GM21723 (cell line): ENCODE measurements around the gene NT5E.

ENCODE experiments used
- ATAC-seq: cut with Tn5 transposase; IDR thresholded peaks from one replicate; pipeline ENCODE4 v1.9.1; 2021; ENCODE audit warnings: mild to moderate bottlenecking, moderate library complexity; ENCODE audit not compliant: unreplicated experiment

Gene NT5E

GRCh38 chr6:85421181-85421580, 28.7 kb upstream of the NT5E start:
- ATAC-seq: no peak

DNA sequence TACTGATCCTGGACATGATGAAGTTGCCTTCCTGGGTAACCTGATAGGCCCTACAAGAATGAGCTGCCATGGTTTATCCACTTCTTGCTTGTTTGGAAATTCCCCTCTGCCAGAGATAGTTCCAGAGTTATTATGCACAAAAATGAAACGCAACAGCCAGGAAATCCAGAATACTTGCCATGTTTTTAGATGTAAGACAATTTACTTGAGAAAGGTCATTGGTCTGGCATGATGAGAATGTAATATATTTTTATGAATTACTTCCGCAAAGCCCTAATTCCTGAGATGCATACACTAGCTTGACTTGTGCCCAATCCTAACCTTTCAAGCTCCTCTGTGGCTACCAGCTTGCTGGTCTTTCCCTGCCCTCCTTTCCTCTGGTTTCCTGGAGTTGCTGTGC, 27.9 kb upstream of the NT5E start:
- ATAC-seq: no peak

- ATAC-seq: no peak
Observed at GRCh38 chr6:85422996-85423395, 26.9 kb upstream of the NT5E start.

DNA sequence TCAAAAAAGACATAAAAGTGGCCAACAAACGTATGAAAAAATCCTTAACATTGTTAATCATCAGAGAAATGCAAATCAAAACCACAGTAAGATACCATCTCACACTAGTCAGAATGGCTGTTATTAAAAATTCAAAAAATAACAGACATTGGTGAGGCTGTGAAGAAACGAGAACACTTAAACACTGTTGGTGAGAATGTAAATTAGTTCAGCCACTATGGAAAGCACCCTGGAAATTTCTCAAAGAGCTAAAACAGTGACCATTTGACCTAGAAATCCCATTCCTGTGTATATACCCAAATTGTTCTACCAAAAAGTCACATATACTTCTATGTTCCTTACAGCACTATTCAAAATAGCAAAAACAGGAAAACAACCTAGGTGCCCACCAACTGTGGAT, 24.9 kb upstream of the NT5E start:
- ATAC-seq: no peak

- ATAC-seq: no peak
Observed at GRCh38 chr6:85425997-85426396, 23.9 kb upstream of the NT5E start.

GRCh38 chr6:85428486-85428885, 21.4 kb upstream of the NT5E start:
- no peak for ATAC-seq

DNA sequence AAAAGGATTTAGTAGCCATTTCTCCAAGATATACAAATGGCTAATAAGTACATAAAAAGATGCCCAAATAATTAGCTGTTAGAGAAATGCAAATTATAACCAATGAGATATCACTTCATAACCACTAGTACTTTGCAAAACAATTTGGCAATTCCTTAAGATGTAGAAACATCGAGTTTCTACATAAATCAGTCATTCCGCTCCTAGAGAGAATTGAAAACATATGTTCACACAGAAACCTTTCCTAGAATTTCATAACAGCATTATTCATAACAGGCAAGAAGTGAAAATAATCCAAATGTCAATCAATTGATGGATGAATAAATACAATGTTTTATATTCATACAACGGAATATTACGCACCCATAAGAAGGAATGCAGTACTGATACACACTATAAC, 20.5 kb upstream of the NT5E start:
- ATAC-seq: no peak

DNA sequence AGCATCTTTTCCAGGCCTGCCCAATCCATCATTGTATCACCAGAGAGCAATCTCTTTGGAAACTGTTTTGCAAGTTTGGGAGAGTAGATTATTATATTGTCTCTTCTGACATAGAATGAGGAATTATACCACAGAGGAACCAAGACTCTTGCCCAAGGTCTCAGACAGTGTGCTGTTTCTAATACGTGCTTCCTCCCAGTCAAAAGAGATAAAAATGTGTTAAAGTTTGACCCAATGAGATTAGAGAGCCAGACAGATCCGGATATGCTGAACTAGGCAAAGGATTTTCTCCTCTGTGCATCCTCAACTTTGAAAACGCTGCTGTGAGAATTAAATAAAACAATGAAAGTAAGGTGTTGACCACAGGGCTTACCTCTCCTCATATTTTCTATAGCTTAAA, 18.6 kb upstream of the NT5E start:
- no peak for ATAC-seq

DNA sequence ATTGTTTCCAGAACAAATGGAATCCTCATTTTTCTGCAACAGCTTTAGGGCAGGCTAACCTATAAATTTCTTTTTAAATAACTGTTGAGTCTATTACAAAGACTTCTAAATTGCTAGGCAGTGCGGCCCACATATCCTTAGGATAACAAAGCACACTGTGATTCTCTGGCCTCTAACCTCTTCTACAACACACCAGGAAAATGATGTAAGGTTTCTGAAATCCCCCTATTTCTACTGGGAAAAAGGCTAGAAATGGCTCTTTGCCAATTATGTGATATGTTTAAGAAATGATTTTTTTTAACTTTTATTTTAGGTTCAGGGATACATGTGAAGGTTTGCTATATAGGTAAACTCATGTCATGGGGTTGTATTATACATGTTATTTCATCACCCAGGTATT, 17.3 kb upstream of the NT5E start:
- no peak for ATAC-seq

- no peak for ATAC-seq
Observed at GRCh38 chr6:85435851-85436250, 14.0 kb upstream of the NT5E start.

- no peak for ATAC-seq
Observed at GRCh38 chr6:85436411-85436810, 13.5 kb upstream of the NT5E start.

- no peak for ATAC-seq
Observed at GRCh38 chr6:85436939-85437495, 12.9 kb upstream of the NT5E start.

DNA sequence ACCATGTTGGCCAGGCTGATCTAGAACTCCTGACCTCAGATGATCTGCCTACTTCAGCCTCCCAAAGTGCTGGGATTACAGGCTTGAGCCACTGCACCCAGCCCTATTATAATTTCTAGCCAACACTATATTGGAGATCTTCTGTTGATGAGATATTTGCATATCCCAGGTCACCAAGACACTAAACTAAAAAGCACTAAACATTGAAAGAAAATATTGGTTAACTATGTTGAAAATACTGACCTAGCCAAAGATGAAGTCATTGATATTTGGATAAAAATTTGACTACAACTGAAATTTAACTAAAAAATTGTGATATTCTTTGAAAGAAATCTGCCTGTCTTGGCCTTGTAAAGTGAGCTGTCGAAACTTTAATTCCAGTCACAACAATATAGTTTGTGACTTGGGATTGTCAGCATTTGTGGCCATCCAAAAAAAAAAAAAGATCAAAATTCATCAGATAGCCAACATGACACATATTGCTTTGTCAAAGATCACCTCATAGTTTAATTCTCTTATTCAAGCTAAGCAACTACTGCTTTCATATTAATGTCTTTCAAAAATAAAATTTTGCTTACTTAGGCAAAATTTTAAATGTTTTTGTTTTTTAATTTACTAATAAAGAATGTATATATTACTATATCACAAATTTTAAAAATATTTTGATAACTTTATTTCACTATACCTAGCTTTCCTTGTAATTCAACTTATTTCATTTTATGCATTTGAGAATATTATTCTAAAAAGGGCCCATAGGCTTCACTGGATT, 6.3 kb upstream of the NT5E start:
- no peak for ATAC-seq

GRCh38 chr6:85449388-85449817, 480 bp upstream of the NT5E start:
- peak; percentile 81 for ATAC-seq

DNA sequence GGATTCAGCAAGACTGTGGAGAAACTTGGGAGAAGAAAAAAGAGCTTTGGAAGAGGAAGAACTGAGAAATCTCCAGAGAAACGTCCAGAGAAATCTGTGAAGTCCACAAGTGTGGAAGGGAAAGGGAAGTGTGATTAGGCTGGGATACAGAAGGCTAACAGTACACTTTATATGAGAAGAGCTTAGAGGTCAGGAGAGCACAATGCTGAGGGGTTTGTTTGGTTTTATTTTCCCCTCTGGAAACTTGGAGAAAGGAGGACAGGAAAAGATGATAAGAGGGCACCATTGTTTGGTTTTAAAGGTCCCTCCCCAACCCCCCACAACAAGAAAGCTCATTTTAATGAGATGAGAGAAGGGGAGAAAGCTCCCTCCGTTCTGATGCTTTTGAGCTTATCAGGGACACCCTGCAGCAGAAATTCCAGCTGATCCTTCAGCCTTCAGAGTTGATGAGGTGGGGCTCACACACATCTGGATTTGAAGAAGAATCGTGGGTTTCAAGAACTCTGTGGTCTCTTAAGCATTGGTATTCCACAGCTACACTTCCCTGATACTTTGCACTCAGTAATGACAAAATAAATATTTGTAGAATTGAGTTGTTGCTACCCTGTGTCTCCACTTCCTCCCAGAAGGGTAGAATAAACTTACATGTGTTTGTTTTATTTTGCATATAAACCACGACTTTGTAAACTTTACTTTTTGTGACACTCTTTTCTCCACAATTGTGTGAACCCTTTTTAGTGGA, 1.9 kb downstream of the NT5E start:
- no peak for ATAC-seq

GRCh38 chr6:85452441-85452881, 2.6 kb downstream of the NT5E start:
- ATAC-seq: no peak

DNA sequence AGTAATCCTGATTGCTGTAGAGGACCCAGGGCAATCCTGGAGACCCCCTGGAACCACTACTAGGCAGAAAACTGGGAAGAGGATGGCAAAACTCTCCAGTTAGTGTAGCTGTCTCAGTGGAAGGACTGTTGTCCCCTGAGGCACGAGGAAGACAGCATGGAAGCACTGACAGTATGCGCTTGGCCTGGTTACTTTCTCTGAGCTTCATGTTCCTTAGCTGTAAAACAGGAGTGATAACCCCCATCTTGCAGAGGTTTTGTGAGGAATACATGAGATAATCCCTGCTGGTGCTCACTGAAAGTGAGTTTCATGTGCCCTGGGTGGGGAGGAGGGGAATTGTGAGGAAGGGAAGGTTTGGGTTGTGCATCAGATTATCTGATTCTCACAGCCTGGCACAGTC, 3.2 kb downstream of the NT5E start:
- ATAC-seq: no peak

- no peak for ATAC-seq
Observed at GRCh38 chr6:85453490-85453889, 3.6 kb downstream of the NT5E start.

GRCh38 chr6:85455471-85456026, 5.7 kb downstream of the NT5E start:
- ATAC-seq: no peak

GRCh38 chr6:85456782-85457181, 6.9 kb downstream of the NT5E start:
- ATAC-seq: no peak

DNA sequence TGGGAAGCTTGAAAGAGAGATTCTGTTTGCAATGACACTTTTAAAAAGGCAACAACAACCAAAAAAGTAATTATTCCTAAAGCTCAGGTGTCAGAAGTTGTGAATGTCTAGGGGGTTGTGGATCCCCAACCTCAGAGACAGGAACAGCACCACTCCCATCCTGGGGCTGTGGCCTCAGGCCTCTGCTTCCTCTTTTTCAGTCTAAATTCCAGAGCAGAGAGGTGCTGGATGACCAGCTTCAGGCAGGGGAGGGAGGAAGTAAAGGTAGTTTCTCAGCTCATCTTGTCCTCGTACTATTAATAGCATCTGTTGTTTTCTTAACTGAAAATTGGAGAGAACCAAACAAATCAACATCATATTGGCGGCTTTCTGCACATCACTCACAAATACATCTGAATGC, 8.3 kb downstream of the NT5E start:
- no peak for ATAC-seq

DNA sequence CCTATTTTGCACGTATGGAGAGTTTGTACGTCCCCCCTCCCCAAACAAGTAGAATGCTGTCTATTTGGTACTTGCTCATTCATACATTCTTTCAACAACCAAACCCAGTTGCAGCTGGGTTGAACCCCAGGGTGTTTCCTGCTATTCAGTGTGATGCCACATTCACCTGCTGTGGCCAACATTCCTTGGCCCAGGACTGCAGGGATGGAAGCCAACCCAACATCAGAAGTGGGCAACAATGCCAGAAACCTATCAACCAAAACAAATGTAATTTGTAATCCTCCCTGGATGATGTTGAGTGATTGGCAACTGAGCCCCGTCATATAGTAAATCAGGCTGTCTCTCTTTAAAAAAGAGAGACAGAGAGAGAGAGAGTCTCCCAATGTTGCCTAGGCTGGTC, 8.9 kb downstream of the NT5E start:
- no peak for ATAC-seq
